GM19467 (cell line): ENCODE results near the gene CA5A.

Experiments used
- ATAC-seq: cut with Tn5 transposase; IDR thresholded peaks from one replicate; pipeline ENCODE4 v1.9.1; 2021; ENCODE audit warnings: mild to moderate bottlenecking, moderate library complexity; ENCODE audit not compliant: unreplicated experiment

Gene CA5A

DNA sequence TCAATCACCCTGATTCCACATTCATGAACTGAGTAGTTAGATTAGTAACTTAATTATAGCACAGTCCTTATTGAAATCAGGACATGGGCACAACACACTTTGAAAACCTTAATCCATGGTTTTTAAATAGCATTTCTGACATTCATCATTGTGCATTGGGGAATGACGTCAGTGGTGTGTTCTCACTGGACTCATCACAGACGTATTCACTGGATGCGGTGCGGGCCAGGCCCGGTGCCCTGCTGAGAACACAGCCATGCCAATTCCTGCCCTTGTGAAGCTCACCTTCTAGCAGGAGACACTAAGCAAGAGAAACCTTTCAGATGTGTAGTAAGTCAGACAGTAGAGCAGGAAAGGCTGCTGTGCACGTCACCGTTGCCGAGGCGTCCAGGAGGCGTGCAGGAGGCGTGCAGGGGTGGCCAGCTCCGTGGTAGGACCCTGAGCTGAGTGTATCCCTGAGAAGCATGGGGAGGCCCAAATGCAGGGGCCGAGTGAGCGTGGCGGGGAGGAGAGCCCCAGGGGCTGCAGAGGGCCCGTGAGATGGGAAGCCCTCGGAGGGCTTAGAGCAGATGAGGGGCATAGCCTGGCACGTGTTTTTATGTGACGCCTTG, 27.8 kb upstream of the CA5A start:
- no peak for ATAC-seq

DNA sequence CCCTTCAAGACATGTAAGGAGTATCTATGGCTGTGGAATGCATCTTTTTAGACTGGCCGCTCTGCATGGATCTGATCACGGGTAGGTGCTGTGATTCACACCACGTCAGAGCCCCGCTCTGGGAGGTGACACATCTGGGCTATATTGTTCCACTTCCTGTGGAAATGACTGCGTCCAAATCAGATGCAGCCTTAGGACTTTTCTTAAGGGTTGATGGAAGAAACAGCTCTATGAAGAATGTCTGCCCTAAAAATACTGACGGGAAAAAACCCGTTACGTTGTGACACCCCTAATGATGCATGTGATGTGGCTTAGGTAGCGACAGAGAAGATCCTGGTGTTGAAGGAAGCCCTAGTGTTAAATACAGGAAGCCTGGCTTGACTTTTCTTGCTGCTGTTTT, 27.1 kb upstream of the CA5A start:
- no peak for ATAC-seq

DNA sequence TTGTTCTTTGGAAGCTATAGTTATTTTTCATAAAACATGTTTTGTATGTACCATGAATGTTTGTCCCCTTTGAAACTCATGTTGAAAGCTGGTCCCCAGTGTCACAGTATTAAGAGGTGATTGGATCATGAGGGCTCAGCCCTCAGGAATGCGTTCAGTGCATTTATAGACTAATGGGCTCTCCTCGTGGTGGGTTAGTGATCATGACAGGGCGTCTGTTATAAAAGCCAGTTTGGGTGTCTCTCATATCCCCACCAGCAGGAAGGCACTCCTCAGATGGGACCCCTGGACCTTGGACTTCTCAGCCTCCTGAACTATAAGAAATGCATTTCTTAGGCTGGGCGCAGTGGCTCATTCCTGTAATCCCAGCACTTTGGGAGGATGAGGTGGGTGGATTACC, 25.3 kb upstream of the CA5A start:
- no peak for ATAC-seq

DNA sequence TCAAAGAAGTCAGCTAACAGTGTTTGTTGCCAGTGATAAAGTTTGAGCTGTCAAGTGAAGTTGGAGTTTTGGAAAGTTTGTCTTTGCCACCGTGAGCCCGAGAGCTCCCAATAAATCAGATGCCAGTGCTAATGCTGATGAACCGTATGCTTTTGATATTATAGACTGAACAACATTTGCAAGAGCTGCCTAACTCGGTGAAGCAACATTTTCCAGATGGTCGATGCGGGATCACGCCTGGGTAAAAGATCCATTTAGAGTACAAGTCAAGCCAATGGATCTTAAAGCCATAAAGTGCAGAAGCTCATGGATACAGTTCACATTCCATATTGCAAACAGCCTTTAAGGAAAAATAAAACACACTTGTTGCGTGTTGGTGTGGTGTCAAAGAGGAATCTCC, 24.5 kb upstream of the CA5A start:
- ATAC-seq = no peak

DNA sequence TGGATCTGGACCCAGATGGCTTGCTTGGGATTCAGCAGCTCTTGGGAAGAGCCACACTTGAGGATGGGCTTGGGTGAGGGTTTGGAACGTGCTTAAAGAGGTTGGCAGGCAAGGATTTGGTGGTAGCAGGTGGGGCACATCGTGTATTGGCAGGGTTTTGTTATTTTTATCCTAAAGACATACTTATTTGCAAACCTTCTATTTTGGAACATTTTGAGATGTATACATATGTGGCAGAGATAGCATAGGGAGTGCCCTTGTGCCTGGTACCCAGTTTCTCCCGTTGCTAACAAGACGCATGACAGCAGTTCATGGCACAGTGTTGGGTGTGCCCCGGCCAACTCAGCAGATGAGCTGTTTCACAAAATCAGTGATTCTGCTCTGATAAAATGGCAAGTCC, 24.0 kb upstream of the CA5A start:
- no peak for ATAC-seq

DNA sequence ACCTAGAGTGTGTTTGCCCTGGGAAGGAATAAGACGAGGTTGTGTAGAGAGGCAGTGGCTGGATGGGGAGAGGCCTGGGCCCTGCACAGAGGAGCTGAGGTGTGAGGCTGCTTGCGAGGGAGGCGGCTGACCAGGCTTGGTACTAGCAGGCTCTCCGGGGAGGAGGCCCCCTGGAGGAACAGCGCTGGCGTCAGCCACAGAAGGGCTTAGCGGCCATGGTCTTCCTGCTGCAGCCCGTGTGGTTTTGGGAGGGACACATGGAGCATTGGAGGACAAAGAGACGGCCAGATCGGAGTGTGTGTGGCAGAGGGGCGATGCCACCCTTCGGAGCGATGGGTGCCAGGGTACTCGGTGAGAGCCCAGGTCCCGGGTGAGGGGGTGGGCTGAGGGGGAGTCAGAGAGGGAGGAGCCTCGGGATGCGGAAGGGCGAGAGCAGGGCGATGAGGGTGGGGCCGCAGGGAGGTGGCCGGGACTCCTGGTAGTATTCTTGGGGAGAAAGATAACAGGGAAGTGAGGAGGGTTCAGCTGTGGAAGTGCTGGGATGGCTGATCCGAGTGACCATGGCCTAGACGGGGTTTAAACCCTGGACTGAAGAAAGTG, 23.2 kb upstream of the CA5A start:
- ATAC-seq = no peak

DNA sequence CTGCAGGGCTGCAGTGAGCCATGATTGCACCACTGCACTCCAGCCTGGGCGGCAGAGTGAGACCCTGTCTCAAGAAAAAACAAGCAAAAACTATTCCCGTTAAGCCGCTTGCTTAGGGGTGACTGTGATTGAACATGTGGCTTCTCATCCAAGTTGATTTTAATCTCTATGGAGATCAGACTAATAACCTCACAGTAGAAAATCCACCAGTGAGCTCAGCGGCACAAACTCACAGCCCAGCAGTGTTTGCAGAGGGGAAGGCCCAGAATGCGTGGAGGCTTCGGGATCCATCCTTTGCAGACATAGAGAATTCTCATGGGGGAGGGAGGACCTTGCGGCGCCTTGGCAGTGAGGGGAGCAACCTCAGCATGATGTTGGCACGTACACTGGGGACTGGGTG, 22.3 kb upstream of the CA5A start:
- ATAC-seq = no peak

DNA sequence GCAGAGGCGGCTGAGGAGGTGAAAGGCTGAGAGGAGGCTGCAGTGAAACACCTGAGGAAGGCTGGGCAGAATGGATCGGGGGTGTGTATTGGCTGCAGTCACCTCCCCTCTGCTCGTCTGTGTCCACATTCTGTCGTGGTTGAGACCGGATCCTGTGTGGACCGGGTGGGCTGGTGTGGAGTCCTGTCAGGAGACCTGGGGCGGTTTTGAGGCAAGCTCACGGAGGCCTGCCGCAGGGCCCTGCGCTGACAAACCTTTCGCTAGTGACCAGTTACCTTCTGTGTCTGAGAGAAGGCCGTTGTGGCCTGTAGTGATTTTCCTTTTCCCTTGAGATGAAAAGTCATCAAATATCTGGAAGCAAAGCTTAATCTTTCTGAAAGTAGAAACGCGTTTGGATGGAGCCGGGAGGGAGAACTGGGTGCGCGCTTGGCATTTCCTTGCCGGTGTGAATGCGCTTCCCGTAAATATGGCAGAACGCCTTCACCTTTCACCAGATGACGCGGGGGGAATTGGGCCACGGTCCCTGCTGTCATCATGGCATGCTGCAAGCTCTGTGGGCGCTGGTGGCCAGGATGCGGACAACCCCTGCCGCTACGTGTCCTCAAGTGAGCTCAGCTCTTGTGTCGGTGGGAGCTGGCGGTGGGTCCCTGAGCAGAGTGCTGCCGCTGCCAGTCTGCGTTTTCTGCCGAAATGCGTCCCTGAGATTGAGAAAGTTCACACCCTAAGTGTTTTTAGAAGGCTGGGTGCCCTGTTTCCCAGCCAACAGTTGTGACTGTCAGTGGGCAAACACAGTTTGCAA, 21.2 kb upstream of the CA5A start:
- no peak for ATAC-seq

DNA sequence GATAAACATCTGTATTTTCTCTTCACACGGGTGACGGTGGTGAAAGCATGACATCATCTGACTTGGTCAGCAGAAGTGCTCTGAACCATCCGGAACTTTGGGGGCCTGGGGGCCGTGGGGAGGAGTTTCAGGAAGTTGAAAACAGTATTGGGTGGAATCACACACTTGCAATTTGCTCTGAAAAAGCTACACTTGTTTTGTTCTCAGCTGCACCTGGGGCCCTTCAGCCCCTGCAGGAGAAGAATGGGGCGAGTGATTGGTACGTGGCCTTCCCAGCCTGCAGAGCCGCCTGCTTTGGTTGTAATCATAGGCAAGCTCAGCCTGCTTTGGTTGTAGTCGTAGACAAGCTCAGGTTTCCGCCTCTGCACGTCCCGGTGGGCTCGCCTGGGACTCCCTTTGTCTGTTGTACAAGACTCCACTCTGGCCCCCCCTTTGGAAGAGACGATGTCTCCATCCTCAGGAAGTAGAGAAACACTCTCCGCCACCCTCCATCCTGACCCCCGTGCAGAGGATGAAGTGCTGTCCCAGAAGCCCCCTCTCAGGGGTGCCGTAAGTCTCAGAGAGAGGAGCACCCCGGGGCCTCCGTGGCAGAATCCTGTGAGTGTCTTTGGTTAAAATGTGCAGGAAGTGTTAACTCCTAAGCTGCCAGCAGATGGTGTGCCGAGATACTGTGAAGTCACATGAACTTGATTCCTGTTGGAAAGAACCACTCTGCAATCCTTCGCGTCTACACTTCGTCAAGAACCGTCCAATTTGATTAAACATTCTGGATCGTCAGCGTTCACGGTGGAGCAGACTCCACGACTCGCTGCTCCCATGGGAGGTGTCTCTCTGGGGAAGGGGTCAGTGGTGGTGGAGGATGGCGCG, 20.3 kb upstream of the CA5A start:
- ATAC-seq = no peak

DNA sequence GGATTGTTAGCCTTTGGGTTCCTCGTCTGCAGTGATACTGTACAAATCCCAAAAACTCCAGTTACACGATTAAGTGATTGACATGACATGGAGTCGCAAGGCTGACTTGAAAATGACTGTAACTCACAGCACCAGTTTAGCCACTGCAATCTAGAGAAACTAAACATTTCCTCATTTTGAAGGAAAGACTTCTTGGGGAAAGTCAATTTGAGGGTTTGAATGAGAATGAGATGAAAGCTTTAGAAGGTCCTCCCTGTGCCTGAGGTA, 19.7 kb upstream of the CA5A start:
- no peak for ATAC-seq

DNA sequence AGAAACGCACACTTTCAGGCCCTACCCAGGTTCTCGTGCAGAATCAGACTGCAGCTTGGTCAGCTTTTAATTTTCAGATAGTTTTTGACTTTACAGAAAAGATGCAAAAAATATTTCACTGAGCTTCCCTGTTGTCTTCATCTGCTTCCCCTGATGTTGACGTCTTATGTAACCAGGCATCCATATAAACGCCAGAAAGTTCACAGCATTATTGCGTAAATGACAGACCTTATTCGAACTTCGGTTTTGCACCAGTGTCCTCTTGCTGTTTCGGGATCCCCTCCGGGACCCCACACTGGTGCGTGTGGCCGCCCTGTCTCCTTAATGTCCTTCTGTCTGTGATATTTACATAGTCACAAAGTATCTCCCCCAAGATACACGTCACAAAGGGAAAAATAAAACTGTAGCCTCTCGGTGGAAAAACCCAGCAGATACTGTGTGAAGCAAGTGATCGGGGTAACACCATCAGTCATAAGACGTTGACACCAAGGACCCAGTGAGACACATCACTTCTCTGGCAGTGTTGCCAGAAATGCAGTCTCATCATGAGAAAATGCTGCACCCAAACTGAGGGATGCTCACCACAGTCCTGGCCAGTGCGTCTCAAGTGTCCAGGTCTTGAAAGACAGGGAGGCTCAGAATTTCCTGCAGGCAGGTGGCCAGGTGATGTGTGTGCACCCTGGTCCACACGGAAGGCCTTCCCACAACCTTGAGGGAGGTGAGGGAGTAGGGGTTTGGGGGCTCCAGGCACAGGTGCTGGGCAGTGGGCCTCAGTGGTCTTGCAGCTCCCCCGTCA, 19.2 kb upstream of the CA5A start:
- ATAC-seq = no peak

DNA sequence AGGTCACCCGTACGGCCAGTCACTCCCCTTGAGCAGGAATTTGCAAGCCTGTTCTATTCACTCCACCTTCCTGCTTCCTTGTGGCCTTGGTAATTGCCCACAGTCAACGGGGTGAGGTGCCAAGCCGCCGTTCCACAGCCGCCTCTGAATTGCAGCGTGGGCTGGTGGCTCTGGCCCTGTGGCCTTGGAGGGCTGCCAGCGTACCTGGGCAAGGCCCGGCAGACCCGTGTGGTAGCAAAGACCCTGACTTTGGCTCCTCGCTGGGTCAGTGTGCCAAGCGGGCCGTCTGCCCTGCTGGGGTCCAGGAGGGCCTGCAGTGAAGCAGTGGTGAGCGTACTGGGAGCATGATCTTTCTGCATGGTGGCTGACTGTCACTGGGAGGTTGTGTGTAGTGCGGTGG, 18.5 kb upstream of the CA5A start:
- ATAC-seq = no peak

DNA sequence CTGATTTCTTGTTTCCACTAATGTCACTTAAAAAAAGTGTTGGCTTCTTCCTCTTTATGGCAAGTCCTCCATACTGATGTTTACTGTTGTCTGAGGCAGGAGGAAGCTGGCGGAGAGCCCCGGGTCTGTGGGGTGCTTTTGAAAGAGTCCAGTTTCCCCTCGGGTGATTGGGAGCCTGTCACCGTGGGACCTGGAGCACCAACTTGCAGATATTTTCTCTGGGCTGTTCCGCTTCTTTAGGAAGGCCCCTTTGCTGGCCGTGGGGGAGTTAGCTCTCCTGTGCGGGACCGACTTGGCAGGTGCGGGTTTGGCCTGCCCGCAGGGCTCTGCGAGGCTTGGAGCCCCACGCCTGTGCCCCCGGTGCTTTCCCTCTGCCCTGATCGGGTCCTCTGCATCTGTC, 18.0 kb upstream of the CA5A start:
- no peak for ATAC-seq

DNA sequence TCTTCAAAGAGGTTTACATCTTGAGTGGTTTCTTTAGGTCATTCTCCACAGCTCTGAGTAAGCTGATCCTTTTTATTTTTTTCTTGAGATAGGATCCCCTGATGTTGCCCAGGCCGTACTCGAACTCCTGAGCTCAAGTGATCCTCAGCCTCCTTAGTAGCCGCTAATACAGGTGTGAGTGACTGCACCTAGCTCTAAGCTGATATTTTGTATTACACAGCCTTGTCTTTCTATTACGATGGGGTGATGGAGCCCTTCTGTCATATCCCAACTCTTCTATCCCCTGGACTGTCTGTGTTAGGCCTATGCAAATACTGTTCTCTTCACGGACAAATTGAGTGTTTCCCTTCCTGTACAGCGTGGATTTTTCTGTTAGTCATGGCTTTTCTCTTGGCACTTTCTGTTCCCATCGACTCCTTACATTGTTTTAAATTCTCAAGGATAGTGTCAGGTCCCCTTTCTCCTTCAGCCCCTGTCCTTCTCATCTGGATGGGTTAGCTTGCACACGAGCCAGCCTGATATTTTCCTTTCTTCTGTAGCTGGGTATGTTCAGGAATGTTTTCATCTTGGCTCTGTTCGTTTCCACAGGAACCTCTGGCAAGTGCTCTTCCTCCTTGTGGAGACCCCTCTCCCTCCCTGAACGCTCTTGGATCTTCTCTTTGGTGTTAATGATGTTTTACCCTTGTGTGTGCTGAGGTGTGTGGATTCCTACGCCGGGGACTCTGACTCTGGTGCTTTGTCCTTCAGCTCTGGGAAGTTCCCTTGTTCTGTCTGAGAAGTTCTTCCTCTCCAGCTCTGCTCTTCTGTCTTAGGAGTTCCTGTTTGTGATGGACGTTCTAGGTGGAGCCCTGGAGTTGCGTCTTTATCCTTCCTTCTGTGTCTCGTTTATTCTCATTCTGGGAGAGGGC, 17.2 kb upstream of the CA5A start:
- ATAC-seq = no peak

DNA sequence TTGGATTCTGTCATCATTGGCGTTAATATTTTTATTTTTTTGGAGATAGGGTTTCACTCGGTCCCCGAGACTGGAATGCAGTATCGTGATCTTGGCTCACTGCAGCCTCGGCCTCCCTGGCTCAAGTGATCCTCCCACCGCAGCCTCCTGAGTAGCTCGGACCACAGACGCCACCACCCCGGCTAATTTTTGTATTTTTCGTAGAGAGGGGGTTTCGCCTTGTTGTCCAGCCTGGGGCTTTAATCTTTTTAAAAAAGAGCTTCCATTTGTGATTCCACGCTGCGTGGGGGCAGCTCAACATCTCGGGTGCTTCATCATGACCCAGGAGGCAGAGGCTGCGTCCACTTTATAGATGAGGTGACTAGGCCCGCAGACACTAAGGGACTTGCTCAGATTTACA, 16.4 kb upstream of the CA5A start:
- ATAC-seq = no peak

DNA sequence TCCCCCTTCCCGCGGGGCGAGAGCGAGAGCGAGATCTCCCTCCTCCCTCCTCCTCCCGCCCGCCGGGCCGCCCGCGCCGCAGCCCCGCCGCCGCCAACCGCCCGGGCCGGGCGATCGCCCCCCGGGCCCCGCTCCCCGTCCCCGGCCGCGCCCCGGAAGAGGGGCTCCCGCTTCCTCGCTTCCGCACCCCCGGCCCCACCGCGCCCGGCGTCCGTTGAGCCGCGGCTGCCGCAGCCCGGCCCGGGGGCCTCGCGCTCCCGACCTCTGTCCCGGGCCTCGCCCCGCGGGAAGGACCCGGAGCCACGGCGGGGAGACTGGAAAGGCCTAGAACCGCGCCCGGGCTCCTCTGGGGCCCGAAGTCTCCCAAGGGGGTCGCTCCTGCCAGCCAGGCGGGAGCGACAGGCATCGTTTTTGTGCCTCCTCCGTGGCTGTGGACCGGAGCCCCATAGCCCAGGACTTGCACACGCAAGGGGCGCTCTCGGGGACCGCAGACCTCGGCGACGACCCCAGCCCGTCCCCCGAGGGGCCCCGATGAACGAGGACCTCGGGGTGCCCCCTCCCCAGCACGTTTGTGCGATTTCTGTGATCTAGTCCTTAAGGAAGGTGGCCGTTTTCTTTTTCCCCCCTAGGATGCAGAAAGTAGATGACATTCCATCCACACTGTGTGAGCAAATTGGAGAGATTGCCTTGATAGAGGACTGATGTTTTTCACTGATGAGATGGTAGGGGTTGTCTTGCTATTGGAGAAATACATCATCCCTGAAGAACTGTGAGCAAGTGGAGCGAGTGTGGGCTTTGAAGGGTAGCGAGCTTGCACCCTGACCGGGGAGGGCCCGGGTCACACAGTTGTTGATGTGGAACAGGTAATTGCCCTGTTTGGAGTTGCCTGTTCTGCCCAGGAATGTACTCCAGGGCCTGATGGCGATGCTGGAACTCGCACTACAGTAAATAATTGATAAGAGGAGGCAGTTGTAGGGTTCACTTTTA, 15.5 kb upstream of the CA5A start:
- ATAC-seq = peak; percentile 3

DNA sequence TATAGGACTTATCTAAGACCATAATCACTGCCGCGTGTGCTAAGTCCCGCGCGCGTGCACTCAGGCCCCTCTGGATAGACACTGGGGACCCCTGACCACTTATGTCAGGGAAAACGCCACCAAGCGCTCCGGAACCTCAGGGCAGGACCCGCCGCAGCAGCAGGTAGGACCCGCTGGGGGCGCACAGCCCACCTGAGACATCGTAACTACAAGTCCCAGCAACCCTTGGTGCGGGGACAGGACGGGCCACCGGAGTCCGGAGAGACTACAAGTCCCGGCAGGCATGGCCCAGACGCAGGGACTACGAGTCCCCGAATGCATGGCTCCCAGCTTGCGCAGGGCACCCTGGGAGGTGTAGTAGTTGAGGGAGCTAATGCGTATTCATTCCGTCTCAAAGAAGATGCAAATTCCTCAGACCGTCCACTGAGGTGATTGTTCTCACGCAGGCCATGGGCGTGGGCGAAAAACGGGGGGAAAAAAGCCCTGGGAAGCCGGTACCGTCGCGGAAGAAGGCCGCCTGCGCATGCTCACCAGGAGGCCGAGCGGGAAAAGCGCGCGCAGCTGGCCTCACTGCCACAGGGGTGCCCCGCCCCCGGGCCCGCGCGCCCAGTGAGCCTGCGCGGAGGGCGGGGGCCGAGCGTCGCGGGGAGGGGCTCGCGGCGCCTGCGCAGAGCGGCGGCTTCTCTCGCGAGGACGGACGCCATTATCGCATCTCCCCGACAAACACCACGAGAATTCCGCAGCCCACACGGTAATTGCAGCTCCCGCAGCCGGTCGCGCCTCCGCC, 14.6 kb upstream of the CA5A start, which contains the start of gene BANP:
Gene BANP (plus strand): TSS at position 670 of the 787 bp plus-strand sequence. CDS start 23,682 bp downstream, outside the sequence.
- peak; percentile 85 for ATAC-seq
